Prostate gland (tissue), 2 donors: ENCODE measurements around the gene ASXL3. TPM values are rescaled to one million over a fixed set of nuclear protein-coding genes. Genes with fewer than 3 reads are reported as not detected.

ENCODE experiments used
- DNase-seq: peaks from one replicate; pipeline ENCODE4 v3.0.0-alpha.2; 2019; ENCODE audit warnings: low spot score
- H3K27ac ChIP-seq, 2 donors: fragments of 200-600 bp; sonication (generic); 2 replicates each; pipeline ENCODE4 v1.5.1; 2017 to 2019
- H3K27me3 ChIP-seq: fragments of 200-600 bp; sonication (generic); replicated peaks from 2 replicates; pipeline ENCODE4 v1.5.1; 2019; ENCODE audit not compliant: insufficient read depth
- H3K36me3 ChIP-seq, 2 donors: fragments of 200-600 bp; sonication (generic); 1 replicate in 1 of 2; 2 replicates in 1 of 2; pipeline versions ENCODE4 v1.5.1 to v1.8.1; 2017 to 2019
- H3K4me1 ChIP-seq: fragments of 200-600 bp; sonication (generic); replicated peaks from 2 replicates; pipeline ENCODE4 v1.5.1; 2019
- H3K4me3 ChIP-seq, 2 donors: fragments of 200-600 bp; sonication (generic); 2 replicates each; pipeline ENCODE4 v1.5.1; 2017 to 2019
- H3K9me3 ChIP-seq: fragments of 200-600 bp; sonication (generic); 2 replicates; pipeline ENCODE4 v1.5.1; 2017
- POLR2A ChIP-seq: fragments of 450-650 bp; IDR thresholded peaks from one replicate; pipeline ENCODE4 v1.6.1; 2016; ENCODE audit warnings: antibody characterized with exemption, mild to moderate bottlenecking
- POLR2AphosphoS5 ChIP-seq: sonication (generic); formaldehyde crosslinking; IDR thresholded peaks from one replicate; pipeline ENCODE4 v1.6.1; 2017; ENCODE audit warnings: antibody characterized with exemption
- WGBS: methylation state at CpG from one replicate; pipeline ENCODE4 v1.1.5; 2018; 5-methylcytosine and 5-hydroxymethylcytosine counted together
- intact Hi-C: fragments of 100-400 bp; cut with DNase I; formaldehyde crosslinking; loops from one replicate; pipeline ENCODE4 v1.14.2; 2022
- total RNA-seq, 2 donors: library from RNA; depleted of rRNA; stranded (reverse); fragments of >200 nt; gene quantifications; one replicate each; pipeline ENCODE4 v1.1.0, GENCODE V29; 2016
- TF ChIP-seq, protein P1 (sequence below), 4 experiments: fragments of 200-600 bp in 2 of 4; fragments of 450-650 bp in 2 of 4; sonication (generic) in 2 of 4; IDR thresholded peaks; 1 replicate in 3 of 4; 2 replicates in 1 of 4; pipeline ENCODE4 v1.5.1; 2016 to 2019; ENCODE audit warnings: antibody characterized with exemption in 4 of 4, mild to moderate bottlenecking in 2 of 4, moderate library complexity in 2 of 4

The ASXL3 gene
- total RNA-seq, 2 donors from 2014 or later = 5.1 to 7.3 TPM

DNA sequence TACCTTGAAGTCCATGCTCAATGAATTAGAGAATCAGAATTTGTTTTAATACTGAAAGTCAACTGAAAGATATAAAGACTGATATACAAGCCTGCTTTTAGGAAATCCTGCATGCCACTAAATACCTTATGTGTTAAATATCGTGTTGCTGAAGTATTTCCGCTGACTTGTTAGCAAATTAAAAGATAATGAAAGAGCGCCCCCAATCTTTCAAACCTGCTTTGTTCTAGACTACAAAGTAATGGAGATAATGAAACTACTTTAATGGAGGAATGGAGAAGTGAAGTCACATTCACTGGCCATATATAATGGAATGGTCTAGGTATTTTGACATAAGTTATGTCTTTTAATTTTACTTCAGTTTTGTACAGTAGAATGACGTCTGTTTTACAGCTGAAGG, 95.7 kb downstream of the ASXL3 start:
- no peaks in the 10 kb centered on the region for H3K4me1 ChIP-seq
- TF ChIP-seq POLR2A (no peak), POLR2AphosphoS5 (no peak)
- TF ChIP-seq, protein P1, sequence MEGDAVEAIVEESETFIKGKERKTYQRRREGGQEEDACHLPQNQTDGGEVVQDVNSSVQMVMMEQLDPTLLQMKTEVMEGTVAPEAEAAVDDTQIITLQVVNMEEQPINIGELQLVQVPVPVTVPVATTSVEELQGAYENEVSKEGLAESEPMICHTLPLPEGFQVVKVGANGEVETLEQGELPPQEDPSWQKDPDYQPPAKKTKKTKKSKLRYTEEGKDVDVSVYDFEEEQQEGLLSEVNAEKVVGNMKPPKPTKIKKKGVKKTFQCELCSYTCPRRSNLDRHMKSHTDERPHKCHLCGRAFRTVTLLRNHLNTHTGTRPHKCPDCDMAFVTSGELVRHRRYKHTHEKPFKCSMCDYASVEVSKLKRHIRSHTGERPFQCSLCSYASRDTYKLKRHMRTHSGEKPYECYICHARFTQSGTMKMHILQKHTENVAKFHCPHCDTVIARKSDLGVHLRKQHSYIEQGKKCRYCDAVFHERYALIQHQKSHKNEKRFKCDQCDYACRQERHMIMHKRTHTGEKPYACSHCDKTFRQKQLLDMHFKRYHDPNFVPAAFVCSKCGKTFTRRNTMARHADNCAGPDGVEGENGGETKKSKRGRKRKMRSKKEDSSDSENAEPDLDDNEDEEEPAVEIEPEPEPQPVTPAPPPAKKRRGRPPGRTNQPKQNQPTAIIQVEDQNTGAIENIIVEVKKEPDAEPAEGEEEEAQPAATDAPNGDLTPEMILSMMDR (IDR thresholded peaks at IDR 0.05) = no peak
- no peaks in the 10 kb centered on the region for H3K9me3 ChIP-seq
- no peak for DNase-seq
- no peaks in the 10 kb centered on the region for H3K27me3 ChIP-seq
- no peaks in the 10 kb centered on the region for H3K36me3 ChIP-seq
- 95% methylated on average over 4 of the region's 4 CpGs for WGBS
- intact Hi-C loops = no loop called here
- H3K4me3 ChIP-seq = no peak overlapping the region
- no peak overlapping the region for H3K27ac ChIP-seq

DNA sequence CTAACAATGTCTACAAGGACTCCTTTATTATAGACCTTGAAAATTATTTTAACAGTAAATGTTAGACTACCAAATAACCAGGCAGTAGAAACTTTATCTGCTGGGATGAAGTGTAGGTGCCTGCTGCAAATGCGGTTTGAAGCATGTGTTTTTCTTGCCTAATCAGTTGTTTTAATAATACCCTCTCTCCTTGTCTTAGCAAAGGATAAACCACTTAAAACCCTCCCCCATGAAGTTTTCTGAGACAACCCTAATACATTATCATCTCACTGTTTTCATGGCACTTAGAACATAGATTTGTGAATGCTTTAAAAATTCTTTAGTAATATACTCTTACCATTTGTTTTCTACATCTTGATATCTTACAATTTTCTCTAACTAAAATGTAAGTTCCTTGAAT, 98.6 kb downstream of the ASXL3 start:
- Histone ChIP-seq H3K9me3 (no peaks in the 10 kb centered on the region), H3K27me3 (no peaks in the 10 kb centered on the region), H3K4me1 (no peaks in the 10 kb centered on the region), H3K4me3 (no peak overlapping the region), H3K27ac (no peak overlapping the region), H3K36me3 (no peaks in the 10 kb centered on the region)
- no peak for DNase-seq
- intact Hi-C loops = no loop called here
- TF ChIP-seq POLR2A (no peak), POLR2AphosphoS5 (no peak)
- TF ChIP-seq, protein P1 (IDR thresholded peaks at IDR 0.05) = no peak
- WGBS = 79% methylated on average over 1 of the region's 1 CpG

DNA sequence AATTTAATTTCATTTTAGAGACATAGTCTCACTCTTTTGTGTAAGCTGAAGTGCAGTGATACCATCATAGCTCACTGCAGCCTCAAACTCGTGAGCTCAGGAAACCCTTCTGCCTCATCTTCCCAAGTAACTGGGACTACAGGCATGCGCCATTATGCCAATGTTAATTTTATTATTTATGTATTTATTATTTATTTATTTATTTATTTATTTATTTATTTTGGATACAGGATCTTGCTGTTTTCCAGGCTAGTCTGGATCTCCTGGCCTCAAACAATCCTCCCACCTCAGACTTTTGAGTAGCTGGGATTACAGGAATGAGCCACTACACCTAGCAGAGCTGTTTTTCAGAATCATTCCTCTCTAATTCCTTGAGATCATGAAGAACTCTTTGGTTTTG, 99.9 kb downstream of the ASXL3 start:
- DNase-seq = no peak
- H3K27me3 ChIP-seq = no peaks in the 10 kb centered on the region
- intact Hi-C loops = no loop called here
- H3K4me1 ChIP-seq = no peaks in the 10 kb centered on the region
- no peak overlapping the region for H3K27ac ChIP-seq
- 97% methylated on average over 2 of the region's 2 CpGs for WGBS
- H3K9me3 ChIP-seq = no peaks in the 10 kb centered on the region
- no peaks in the 10 kb centered on the region for H3K36me3 ChIP-seq
- H3K4me3 ChIP-seq = no peak overlapping the region
- no peak for TF ChIP-seq POLR2AphosphoS5
- TF ChIP-seq POLR2A = no peak
- TF ChIP-seq, protein P1 (IDR thresholded peaks at IDR 0.05) = no peak

DNA sequence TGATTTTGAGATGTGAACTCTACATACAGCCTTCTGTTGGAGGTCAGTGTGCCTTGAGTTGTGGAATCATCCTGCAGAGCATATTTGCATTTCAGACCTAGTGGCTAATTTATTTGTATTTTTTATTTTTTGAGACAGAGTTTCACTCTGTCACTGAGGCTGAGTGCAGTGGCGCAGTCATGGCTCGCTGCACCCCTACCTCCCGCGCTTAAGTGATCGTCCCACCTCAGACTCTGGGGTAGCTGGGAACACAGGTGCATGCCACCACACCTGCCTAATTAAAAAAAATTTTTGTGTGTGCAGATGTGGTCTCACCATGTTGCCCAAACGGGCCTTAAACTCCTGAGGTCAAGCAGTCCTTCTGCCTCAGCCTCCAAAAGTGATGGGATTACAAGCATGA, 104.4 kb downstream of the ASXL3 start:
- H3K9me3 ChIP-seq = no peaks in the 10 kb centered on the region
- 97% methylated on average over 6 of the region's 6 CpGs for WGBS
- H3K27me3 ChIP-seq = no peaks in the 10 kb centered on the region
- intact Hi-C loops = no loop called here
- no peak overlapping the region for H3K4me3 ChIP-seq
- no peaks in the 10 kb centered on the region for H3K36me3 ChIP-seq
- TF ChIP-seq POLR2A (no peak), POLR2AphosphoS5 (no peak)
- TF ChIP-seq, protein P1 (IDR thresholded peaks at IDR 0.05) = no peak
- no peak for DNase-seq
- no peak overlapping the region for H3K27ac ChIP-seq
- no peaks in the 10 kb centered on the region for H3K4me1 ChIP-seq

DNA sequence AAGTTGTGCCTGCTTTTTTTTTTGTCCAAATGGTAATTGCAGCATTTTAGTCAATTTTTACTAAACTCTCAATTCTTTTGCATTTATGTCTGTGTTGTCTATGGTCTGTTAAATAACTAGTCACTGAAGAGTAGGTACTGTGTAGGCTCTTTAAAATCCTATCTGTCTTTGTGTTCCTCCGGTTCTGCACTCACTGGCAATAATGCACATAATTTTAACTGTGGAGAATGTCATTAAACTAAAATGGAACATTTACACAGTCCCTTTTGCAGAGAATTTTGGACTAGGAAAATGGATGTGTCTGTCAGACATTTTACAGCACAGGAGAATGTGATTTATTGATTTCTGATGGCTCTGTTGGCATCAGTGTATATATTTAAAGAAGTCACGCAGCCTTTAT, 116.6 kb downstream of the ASXL3 start:
- Histone ChIP-seq H3K36me3 (no peaks in the 10 kb centered on the region), H3K4me3 (no peak overlapping the region), H3K4me1 (no peaks in the 10 kb centered on the region), H3K27me3 (no peaks in the 10 kb centered on the region), H3K9me3 (no peaks in the 10 kb centered on the region), H3K27ac (no peak overlapping the region)
- no peak for DNase-seq
- WGBS = 81% methylated on average over 2 of the region's 2 CpGs
- intact Hi-C loops = no loop called here
- TF ChIP-seq, protein P1 (IDR thresholded peaks at IDR 0.05) = no peak
- TF ChIP-seq POLR2A (no peak), POLR2AphosphoS5 (no peak)
